NT2/D1 (cell line): ENCODE data around the gene EPHB2.

ENCODE experiments used
- SUZ12 ChIP-seq: IDR thresholded peaks from 2 replicates; pipeline ENCODE4 v1.6.1; 2011; ENCODE audit not compliant: insufficient read length, insufficient read depth; ENCODE audit errors: extremely low read depth
- YY1 ChIP-seq: IDR thresholded peaks from 2 replicates; pipeline ENCODE4 v1.6.1; 2011; ENCODE audit not compliant: insufficient read length, insufficient read depth
- ZNF274 ChIP-seq: IDR thresholded peaks from 2 replicates; pipeline ENCODE4 v1.6.1; 2011; ENCODE audit warnings: mild to moderate bottlenecking, low read depth, low read length

DNA sequence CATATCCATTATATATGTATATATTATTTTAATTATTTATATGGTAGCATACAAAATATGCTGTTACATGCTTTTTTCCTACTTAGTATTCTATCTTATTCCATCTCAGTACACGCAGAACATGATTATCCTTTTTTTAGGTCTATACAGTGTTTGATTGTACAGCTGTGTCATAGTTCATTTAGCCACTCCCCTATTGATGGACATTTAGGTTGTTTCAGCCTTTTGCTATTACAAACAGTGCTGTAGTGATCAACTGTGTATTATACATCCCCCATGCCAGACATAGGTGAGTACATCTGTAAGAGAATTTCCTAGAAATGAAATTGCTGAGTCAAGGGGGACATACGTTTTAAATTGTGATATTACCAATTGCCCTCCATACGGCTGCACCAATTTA lies 246.4 kb downstream of the EPHB2 start:
- TF ChIP-seq ZNF274 (no peak), YY1 (no peak), SUZ12 (no peak)
